LNCAP (cell line): ENCODE measurements around the gene ZRANB3.

Experiments used
- TF ChIP-seq, protein P1 (sequence below): fragments of 450-650 bp; IDR thresholded peaks from 2 replicates; pipeline ENCODE4 v1.5.1; 2017; ENCODE audit warnings: mild to moderate bottlenecking

The ZRANB3 gene

GRCh38 chr2:135271006-135271405 is 260.0 kb downstream of the ZRANB3 start:
- TF ChIP-seq, protein P1, sequence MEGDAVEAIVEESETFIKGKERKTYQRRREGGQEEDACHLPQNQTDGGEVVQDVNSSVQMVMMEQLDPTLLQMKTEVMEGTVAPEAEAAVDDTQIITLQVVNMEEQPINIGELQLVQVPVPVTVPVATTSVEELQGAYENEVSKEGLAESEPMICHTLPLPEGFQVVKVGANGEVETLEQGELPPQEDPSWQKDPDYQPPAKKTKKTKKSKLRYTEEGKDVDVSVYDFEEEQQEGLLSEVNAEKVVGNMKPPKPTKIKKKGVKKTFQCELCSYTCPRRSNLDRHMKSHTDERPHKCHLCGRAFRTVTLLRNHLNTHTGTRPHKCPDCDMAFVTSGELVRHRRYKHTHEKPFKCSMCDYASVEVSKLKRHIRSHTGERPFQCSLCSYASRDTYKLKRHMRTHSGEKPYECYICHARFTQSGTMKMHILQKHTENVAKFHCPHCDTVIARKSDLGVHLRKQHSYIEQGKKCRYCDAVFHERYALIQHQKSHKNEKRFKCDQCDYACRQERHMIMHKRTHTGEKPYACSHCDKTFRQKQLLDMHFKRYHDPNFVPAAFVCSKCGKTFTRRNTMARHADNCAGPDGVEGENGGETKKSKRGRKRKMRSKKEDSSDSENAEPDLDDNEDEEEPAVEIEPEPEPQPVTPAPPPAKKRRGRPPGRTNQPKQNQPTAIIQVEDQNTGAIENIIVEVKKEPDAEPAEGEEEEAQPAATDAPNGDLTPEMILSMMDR: no peak

DNA sequence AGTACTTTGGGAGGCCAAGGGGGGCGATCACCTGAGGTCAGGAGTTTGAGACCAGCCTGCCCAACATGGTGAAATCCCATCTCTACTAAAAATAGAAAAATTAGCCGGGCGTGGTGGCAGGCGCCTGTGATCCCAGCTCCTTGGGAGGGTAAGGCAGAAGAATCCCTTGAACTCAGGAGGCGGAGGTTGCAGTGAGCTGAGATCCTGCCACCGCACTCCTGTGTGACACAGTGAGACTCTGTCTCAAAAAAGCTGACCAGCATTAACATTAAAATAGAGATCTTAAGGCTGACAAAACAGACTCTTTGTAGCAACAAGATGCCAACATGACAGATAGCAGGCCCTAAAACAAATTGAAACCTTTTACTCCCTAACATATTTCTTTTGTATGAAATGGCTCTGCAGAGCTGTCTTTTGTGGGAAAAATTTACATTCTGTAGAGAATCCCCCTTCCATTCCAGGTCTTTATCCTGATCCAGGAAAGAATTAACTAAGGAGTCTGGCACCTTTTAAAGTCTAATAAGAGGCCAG is 265.0 kb downstream of the ZRANB3 start:
- TF ChIP-seq, protein P1: no peak

- TF ChIP-seq, protein P1: no peak
Observed at GRCh38 chr2:135259123-135259522, 271.9 kb downstream of the ZRANB3 start.

DNA sequence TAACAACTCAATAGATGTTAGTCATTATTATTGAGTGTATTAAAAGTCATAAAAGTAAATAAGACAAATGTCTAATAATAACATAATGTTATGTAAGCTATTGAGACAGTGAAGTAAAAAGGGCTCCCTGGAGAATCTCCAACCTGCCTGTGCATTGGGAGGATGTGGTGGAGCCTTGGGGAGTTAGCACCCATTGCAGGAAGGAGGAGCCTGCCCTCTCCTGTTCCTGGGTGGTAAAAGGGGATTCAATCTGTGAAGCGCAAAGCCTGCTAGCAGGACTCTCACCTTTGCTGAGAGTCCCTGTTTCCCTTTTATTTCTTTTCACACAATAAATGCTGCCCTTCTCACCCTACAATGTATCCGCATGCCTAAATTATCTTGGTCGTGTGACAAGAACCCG is 272.8 kb downstream of the ZRANB3 start:
- TF ChIP-seq, protein P1: peak; percentile 32; the same call in 1 of the 2 replicates

DNA sequence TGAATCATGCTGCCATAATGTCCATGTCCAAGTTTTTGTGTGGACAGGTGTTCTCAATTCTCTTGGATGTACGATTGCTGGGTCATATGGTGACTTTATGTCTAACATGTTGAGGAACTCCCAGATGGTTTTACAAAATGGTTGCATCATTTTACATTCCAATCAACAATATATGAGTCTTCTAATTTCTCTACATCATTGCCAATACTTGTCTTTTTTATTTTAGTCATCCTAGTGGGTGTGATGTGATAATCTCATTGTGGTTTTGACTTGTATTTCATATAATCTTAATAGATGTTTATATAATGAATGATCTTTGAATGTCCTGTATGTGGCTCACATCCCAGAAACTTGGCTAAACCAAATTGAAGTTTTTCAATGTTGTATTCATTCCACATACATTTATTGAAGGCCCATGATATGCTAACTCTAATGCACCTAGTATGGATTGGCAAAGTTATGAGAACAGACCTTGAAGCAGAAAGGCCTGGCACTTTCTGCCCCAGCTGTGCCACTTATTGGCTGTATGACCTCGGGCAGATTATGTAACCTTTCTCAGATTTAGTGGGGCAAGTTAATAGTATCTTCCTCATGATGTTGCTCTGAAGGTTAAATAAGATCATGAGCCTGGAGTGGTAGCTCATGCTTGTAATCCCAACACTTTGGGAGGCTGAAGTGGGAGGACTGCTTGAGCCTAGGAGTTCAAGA is 273.5 kb downstream of the ZRANB3 start:
- TF ChIP-seq, protein P1: no peak

- TF ChIP-seq, protein P1: no peak
Observed at GRCh38 chr2:135256531-135257260, 274.3 kb downstream of the ZRANB3 start.

GRCh38 chr2:135255208-135255607 is 275.8 kb downstream of the ZRANB3 start:
- TF ChIP-seq, protein P1: no peak
